GM12878 (cell line): ENCODE data around the gene ORAI1. TPM values are rescaled to one million over a fixed set of nuclear protein-coding genes. Genes with fewer than 3 reads are reported as not detected.
A peak's percentile ranks its signal among the peaks of the same experiment; 100 is the strongest.

Experiments used
- BACH1 ChIP-seq: fragments of 450-650 bp; IDR thresholded peaks from 2 replicates; pipeline ENCODE4 v1.6.1; 2017; ENCODE audit warnings: mild to moderate bottlenecking, borderline replicate concordance
- BCL11A ChIP-seq: IDR thresholded peaks from 2 replicates; pipeline ENCODE4 v1.6.1; 2011; ENCODE audit warnings: low read depth, low read length
- BMI1 ChIP-seq: fragments of 450-650 bp; IDR thresholded peaks from 2 replicates; pipeline ENCODE4 v1.6.1; 2016; ENCODE audit warnings: mild to moderate bottlenecking, moderate library complexity, borderline replicate concordance
- CEBPZ ChIP-seq: fragments of 150-350 bp; IDR thresholded peaks from 2 replicates; pipeline ENCODE4 v1.6.1; 2016; ENCODE audit warnings: low read depth, low read length
- CHD4 ChIP-seq: fragments of 200-600 bp; sonication (generic); IDR thresholded peaks from 2 replicates; pipeline ENCODE4 v1.6.1; 2016; ENCODE audit warnings: mild to moderate bottlenecking
- CREB1 ChIP-seq: IDR thresholded peaks from 2 replicates; pipeline ENCODE4 v1.6.1; 2012; ENCODE audit warnings: low read depth, mild to moderate bottlenecking, inconsistent platforms
- E4F1 ChIP-seq: fragments of 450-650 bp; IDR thresholded peaks from 2 replicates; pipeline ENCODE4 v1.6.1; 2018; ENCODE audit warnings: borderline replicate concordance, mild to moderate bottlenecking; ENCODE audit not compliant: partially characterized antibody
- FOS ChIP-seq: IDR thresholded peaks from 3 replicates; pipeline ENCODE4 v1.6.1; 2011; ENCODE audit warnings: borderline replicate concordance; ENCODE audit not compliant: insufficient read length; ENCODE audit errors: extremely low read depth
- GABPA ChIP-seq: IDR thresholded peaks from 2 replicates; pipeline ENCODE4 v1.6.1; 2014; ENCODE audit warnings: antibody characterized with exemption, low read depth, mild to moderate bottlenecking, inconsistent platforms
- GATAD2B ChIP-seq: fragments of 450-650 bp; conservative IDR thresholded peaks from 2 replicates; pipeline ENCODE4 v1.6.1; 2017; ENCODE audit warnings: low read depth, mild to moderate bottlenecking, moderate library complexity
- KLF5 ChIP-seq: fragments of 450-650 bp; IDR thresholded peaks from 2 replicates; pipeline ENCODE4 v1.6.1; 2014; ENCODE audit warnings: mild to moderate bottlenecking; ENCODE audit not compliant: partially characterized antibody
- LARP7 ChIP-seq: fragments of 450-650 bp; IDR thresholded peaks from 2 replicates; pipeline ENCODE4 v1.6.1; 2017; ENCODE audit warnings: mild to moderate bottlenecking
- NFYA ChIP-seq: IDR thresholded peaks from 2 replicates; pipeline ENCODE4 v1.6.1; 2011; ENCODE audit warnings: low read depth, mild to moderate bottlenecking, low read length, improper control_type of control experiment, borderline replicate concordance
- PBX3 ChIP-seq: IDR thresholded peaks from 2 replicates; pipeline ENCODE4 v1.6.1; 2011; ENCODE audit warnings: mild to moderate bottlenecking, low read depth, low read length, moderate library complexity; ENCODE audit not compliant: insufficient replicate concordance
- PKNOX1 ChIP-seq: fragments of 450-650 bp; IDR thresholded peaks from 2 replicates; pipeline ENCODE4 v1.6.1; 2016; ENCODE audit warnings: mild to moderate bottlenecking
- SMAD5 ChIP-seq: IDR thresholded peaks from 2 replicates; pipeline ENCODE4 v1.6.1; 2016; ENCODE audit warnings: antibody characterized with exemption, low read depth
- USF1 ChIP-seq: IDR thresholded peaks from 2 replicates; pipeline ENCODE4 v1.6.1; 2011; ENCODE audit warnings: borderline replicate concordance, low read depth, mild to moderate bottlenecking, moderate library complexity, mixed read lengths, low read length; ENCODE audit not compliant: insufficient read depth; ENCODE audit errors: extremely low read length
- YY1 ChIP-seq: IDR thresholded peaks from 2 replicates; pipeline ENCODE4 v1.6.1; 2011; ENCODE audit warnings: low read depth, mild to moderate bottlenecking, low read length
- ZNF384 ChIP-seq: IDR thresholded peaks from 2 replicates; pipeline ENCODE4 v1.6.1; 2012; ENCODE audit warnings: low read depth, mild to moderate bottlenecking, low read length, improper control_type of control experiment, borderline replicate concordance
- polyA plus RNA-seq, 11 experiments: library from polyadenylated mRNA; depleted of rRNA in 4 of 11; unstranded in 6 of 11; stranded (reverse) in 5 of 11; fragments of >200 nt; fragmentation: Nextera tagmentation in 4 of 11; fragmentation: Illumina TruSeq in 1 of 11; extraction: Ambion mirVana in 4 of 11; extraction: Trizol in 1 of 11; gene quantifications; 1 replicate in 1 of 11; 2 replicates in 10 of 11; pipeline versions ENCODE4 v1.2.1 to v1.2.3, GENCODE V29; 2011 to 2016; ENCODE audit warnings: inconsistent platforms in 2 of 11, missing spikeins in 2 of 11, low read depth in 1 of 11
- total RNA-seq, 4 experiments: library from RNA; depleted of rRNA in 3 of 4; stranded (reverse); fragments of >200 nt in 3 of 4; fragmentation: Illumina TruSeq in 1 of 4; extraction: Trizol in 1 of 4; gene quantifications; 2 replicates each; pipeline versions ENCODE4 v1.2.1 to v1.2.3, GENCODE V29; 2013 to 2021

ORAI1 gene
- total and polyA plus RNA-seq, 10 of the 15 experiments (the other 5 are each of a cell fraction or from before 2014, with no cell fraction given): 5.5 to 33.1 (median 11.8) TPM

GRCh38 chr12:121626087-121626852 is at the start of gene ORAI1 (continued):
- TF ChIP-seq CEBPZ: no peak
- TF ChIP-seq BACH1: peak; percentile 75; the same call in 1 of the 2 replicates
- TF ChIP-seq GABPA: no peak
- TF ChIP-seq USF1: peak; percentile 96
- TF ChIP-seq E4F1: no peak
- no peak for TF ChIP-seq CHD4
- TF ChIP-seq BMI1: no peak
- peak; percentile 32; the same call in 1 of the 2 replicates for TF ChIP-seq SMAD5
- no peak for TF ChIP-seq ZNF384
- no peak for TF ChIP-seq KLF5
- TF ChIP-seq FOS: no peak
- TF ChIP-seq BCL11A: no peak
- 0 out of 2 replicates have a peak, but pooled peaks have one; percentile 6 for TF ChIP-seq YY1
- TF ChIP-seq PBX3: no peak
- peak; percentile 89 for TF ChIP-seq GATAD2B
- TF ChIP-seq PKNOX1: no peak
- peak; percentile 97; the same call in 1 of the 2 replicates for TF ChIP-seq LARP7
- no peak for TF ChIP-seq CREB1
- TF ChIP-seq NFYA: no peak
